Stimulated activated CD4-positive, alpha-beta T cell treated with anti-CD3 and anti-CD28 coated beads, Interleukin-4, amount 100 ng/mL, for 4 hours (primary cell): ENCODE measurements around the gene DCTN4.
"Not testable (repeated sequence)": the region's sequence is repeated elsewhere in the genome, so short reads cannot be mapped to it uniquely, and the experiment has no call there.

Experiments
- DNase-seq, 2 experiments: peaks; one replicate each; pipeline ENCODE4 v3.0.0-alpha.2; 2020

The DCTN4 gene

GRCh38 chr5:150778088-150778516 lies 19.3 kb upstream of the DCTN4 start:
- no peak for DNase-seq

DNA sequence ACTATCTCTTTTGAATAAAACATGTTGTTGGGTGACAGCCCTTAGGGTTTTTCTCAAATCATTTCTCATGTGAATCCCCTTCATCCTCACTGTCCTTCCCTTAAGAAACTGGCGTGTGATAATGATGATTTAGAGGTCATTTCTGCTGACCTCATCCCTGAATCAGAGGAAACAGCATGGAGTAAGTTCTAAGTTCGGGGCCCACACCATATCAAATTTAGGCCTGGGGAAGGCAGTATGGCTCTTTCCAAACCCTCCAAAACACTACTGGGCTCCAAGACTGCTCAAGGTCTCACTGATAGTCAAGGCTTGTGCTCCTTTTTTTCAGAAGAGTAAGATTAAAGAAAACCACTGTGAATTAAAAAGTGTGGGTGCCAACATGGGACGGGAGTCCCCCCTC lies 18.9 kb upstream of the DCTN4 start:
- no peak for DNase-seq

GRCh38 chr5:150774145-150774544 lies 15.3 kb upstream of the DCTN4 start:
- DNase-seq = no peak

DNA sequence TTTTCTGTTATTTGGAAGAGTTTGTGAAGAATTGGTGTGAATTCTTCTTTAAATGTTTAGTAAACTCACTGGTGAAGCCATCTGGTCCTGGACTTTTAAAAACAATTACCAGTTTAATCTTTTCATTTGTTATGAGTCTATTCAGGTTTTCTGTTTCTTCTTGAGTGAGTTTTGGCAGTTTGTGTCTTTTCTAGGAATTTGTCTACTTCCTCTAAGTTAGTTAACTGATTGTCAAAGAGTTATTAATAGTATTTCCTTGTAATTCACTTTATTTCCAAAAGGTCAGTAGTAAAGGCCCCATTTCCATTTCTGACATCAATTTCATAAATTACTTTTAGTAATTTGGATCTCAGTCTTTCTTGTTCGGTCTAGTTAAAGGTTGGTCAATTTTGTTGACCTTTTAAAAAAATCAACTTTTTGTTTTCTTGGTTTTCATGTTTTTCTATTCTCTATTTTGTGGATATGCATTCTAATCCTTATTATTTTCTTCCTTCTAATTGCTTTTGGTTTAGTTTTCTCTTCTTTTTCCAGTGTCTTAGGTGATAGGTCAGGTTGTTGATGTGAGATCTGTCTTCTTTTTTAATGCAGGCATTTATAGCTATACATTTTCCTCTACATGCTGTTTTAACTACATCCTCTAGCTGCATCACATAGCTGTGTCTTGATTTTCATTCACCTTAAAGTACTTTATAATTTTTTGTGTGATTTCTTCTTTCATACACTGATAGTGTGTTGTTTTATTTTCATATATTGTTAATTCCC lies 12.4 kb upstream of the DCTN4 start:
- DNase-seq = no peak

DNA sequence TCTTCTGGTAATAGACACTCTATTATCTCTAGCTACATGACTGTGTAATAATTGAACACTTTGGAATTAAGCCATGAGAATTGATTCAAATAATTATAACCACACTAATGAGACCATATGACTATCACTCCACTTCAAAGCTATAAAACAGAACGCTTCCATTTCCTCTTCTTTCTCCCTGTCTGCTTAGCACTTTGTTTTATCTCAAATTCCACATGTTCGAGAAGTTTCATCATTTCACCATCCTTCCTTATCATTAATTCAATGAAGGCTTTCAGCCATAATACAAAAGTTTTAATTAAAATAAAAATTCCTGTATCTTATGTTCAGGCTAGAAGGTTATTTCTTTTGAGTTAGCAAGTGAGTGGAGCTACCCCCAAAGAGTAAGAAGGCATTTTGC lies 7.4 kb upstream of the DCTN4 start:
- no peak for DNase-seq

DNA sequence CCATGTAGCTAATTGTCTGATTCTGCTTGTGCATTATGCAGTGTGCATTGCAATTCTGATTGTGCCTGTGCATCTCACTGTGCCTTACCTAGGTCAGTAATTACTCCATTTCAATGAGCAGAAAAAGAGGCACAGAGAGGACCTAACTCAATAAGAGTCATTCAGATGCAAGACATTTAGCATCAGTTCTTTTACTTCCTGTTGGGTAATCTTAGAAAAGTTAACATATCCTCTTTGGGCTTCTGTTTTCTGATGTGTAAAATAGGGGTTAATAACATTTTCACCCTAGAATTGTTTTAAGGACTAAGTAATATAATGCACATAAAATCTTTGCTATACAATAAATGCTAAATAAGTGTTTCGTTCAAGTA lies 7.0 kb upstream of the DCTN4 start:
- no peak for DNase-seq

DNA sequence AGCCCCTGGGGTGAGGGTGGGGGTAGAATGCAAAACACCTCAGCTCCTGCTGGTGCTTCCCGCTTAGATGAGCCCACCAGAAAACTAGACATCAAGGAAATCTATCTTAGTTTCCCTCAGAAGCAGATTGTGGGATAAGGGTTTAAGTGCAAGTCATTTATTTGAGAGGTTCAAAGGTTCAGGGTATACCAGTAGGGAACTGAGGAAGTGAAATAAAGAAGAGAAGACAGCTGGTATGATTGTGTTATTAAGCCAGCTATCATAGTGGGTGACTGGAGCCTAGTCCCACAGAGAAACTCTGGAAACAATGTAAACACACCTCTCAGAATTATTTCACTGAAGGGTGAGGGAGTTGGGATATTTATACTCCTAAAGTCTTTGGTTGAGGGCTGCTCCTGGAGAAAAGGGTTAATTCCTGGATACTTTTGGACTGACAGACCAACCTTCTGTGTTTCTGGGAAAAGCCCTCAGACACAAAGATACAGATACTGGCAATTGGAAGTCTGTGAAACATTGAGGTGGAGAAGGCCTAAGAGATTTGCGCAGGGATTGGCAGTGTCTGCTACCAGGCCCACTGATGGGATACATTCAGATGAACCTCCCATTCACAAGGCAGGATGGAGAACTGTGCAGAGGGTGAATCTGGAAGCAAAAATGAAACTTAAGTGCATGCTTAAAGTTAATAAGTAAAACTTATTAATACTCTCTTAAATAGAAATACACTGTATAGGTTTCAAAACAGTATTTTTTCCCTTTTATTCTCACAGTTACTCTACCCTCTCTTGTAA lies 6.4 kb upstream of the DCTN4 start:
- DNase-seq = no peak

DNA sequence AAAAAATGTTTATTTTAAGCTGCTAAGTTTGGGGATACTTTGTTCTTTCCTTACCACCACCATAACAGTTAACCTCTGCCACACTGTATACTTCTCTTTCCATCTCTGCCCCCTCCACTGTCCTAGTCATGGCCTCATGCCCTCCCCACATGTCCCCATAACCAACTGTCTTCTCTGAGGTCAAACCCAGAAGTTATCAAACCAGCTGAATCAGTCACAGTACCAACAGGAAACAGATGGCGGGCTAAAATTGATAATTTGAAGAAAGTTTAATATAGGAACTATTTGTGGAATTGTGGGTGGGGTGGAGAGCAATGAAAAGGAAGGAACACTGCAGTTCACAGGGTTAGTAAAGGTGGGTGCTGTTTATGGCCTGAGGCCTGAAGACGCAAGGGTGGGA lies 5.7 kb upstream of the DCTN4 start:
- no peak for DNase-seq

- DNase-seq = no peak
Measured at GRCh38 chr5:150763023-150763769, 4.4 kb upstream of the DCTN4 start.

DNA sequence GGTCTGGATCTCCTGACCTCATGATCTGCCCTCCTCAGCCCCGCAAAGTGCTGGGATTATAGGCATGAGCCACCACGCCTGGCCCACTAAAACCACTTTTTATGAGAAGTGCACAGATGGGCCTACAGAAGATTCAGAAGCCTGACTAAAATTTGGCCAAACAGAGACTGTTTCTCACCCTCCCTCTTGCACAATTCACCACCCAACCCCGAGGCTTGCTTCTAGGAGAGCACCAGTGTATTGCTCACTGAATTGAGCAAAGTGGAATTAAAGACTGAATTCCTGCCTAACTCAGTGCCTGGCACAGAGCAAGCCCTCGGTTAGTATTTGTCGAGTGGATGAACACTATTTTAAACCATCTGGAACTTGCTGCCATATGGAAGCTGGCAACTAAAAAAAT lies 3.4 kb upstream of the DCTN4 start:
- DNase-seq = no peak

DNA sequence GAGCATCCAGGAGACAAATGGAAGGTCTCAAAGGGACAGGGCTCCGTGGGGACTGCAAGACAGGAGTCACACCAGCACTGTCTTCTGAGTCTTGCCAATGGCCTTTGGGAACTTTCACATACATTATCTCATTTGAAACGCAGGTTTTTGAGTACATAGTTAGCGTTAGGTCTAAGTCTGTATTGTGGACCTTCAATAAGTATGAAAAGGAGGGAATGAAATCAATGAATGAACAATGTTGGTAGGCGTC lies 442 bp upstream of the DCTN4 start:
- no peak for DNase-seq

- no peak for DNase-seq
Measured at GRCh38 chr5:150758203-150758530, 650 bp downstream of the DCTN4 start.

GRCh38 chr5:150757087-150757649 lies 1.6 kb downstream of the DCTN4 start:
- no peak for DNase-seq

DNA sequence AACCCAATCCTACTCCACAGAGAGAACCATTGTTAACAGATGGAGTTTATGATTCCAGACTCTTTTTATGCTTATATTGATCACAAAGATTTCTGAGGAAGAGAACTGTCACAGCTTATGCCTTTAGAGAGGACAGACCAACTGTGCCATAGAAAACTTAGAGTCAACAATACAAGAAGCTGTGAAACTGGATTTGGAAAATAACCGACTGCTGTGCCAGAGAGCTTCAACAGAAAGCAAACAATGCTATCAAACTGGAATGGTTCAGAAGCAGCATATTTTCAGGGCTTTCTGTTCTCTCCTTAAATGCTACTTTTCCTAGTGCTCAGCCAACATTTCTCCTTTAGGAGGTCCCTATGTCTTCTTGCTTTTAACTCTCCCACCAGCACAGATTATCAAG lies 5.0 kb downstream of the DCTN4 start:
- no peak for DNase-seq

DNA sequence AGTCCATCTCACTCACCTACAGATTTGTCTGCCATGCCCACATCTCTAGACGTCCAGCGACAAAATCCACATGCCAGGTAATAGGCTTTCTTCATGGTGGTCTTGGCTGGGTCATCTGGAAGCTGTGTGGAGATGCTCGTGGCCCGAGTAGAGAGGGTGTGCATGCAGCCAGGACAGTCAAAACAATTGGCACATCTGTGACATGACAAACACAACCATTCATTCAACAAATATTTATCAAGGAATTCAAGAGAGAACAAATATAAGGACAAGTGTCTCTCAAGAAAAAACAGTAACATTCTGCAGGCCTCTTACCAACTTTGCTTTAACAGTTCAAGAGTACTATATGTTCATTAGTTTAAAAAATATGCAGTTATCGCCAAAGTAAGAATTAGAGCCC lies 5.4 kb downstream of the DCTN4 start:
- no peak for DNase-seq

DNA sequence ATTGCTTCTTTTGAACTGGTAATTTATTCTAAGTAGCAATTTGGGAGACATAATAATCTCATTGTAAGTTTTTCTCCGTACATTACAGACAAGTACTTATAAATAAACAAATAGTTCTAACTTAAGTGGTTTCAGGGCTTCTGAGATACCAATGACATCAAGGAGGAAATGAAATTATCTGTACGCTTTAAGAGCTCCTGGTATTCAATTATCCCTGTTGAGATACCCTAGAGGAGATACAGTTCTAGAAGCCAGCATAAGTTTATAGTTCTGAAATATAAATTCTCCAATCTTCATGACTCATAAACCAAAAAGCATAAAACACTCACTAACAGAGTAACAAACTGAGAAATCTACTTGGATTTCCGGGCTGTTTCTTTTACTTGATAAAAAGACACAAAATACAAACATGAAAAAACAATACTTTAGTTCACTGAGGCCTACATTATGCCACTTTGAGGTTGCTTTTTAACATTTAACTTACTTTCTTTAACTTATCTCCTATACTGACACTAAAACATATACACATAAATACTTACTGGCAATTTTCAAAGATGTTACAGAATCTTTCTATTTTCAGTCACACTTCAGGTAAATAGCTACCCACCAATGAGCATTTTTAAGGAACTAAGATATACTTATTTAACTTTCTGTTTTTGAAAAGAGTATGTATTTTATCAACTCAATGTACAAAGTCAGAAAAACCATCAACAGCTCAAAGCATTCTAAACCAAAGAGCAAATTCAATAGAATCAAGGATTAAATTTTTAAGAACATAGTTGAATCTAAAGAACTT lies 7.5 kb downstream of the DCTN4 start:
- no peak for DNase-seq

DNA sequence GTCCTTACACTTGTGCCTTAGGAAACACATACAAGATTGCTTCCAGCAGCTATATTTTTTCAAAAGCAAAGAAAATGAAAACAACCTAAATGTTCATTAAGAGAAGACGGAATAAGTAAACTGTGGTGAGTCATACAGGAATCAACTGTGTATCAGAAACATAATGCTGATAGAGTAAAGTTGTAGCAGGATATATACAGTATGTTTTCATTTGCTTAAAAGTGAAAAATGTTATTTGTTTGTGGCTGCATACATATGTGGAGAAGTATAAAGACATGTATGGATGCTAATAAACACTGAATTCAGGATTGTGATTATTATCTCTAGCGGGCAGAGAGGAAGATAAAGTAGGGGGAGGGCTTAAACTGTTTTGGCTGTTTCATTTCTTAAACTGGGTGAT lies 8.3 kb downstream of the DCTN4 start:
- DNase-seq = no peak

DNA sequence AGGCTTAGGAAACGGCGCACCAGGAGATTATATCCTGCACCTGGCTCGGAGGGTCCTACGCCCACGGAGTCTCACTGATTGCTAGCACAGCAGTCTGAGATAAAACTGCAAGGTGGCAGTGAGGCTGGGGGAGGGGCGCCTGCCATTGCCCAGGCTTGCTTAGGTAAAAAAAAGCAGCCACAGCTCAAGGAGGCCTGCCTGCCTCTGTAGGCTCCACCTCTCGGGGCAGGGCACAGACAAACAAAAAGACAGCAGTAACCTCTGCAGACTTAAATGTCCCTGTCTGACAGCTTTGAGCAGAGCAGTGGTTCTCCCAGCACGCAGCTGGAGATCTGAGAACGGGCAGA lies 15.7 kb downstream of the DCTN4 start:
- not testable (repeated sequence) for DNase-seq

GRCh38 chr5:150742455-150743141 lies 16.2 kb downstream of the DCTN4 start:
- DNase-seq = not testable (repeated sequence)

DNA sequence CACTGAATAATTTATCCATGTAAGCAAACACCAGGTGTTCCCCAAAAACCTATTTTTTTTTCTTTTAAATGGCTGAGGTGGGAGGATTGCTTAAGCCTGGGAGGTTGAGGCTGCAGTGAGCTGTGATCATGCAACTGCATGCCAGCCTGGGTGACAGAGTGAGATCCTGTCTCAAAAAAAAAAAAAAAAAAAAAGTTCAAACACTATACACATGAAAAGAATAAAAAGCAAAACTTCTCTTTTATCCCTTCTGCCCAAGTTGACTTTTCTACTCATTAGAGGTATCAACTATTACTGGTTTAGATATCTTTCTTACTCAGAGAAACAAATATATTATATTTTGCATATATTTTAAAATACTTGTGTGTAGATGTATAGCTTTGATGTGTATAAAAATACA lies 17.8 kb downstream of the DCTN4 start:
- DNase-seq = no peak

DNA sequence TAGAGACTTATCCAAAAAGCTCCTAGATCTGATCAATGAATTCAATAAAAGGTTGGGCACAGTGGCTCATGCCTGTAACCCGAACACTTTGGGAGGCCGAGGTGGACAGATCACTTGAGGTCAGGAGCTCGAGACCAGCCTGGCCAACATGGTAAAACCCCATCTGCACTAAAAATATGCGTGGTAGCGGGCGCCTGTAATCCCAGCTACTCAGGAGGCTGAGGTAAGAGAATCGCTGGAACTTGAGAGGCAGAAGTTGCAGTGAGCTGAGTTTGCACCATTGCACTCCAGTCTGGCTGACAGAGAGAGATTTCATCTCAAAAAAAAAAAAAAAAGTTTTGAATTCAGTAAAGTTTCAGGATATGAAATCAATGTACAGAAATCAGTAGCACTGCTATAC lies 20.0 kb downstream of the DCTN4 start:
- DNase-seq = no peak

GRCh38 chr5:150734579-150735384 lies 24.0 kb downstream of the DCTN4 start:
- no peak for DNase-seq
